HG02938 (cell line): ENCODE measurements around the gene C10orf105.
A peak's percentile ranks its signal among the peaks of the same experiment; 100 is the strongest.

Experiments used
- ATAC-seq: cut with Tn5 transposase; IDR thresholded peaks from one replicate; pipeline ENCODE4 v1.9.1; 2021; ENCODE audit warnings: mild to moderate bottlenecking, moderate library complexity; ENCODE audit not compliant: unreplicated experiment

C10orf105 gene

DNA sequence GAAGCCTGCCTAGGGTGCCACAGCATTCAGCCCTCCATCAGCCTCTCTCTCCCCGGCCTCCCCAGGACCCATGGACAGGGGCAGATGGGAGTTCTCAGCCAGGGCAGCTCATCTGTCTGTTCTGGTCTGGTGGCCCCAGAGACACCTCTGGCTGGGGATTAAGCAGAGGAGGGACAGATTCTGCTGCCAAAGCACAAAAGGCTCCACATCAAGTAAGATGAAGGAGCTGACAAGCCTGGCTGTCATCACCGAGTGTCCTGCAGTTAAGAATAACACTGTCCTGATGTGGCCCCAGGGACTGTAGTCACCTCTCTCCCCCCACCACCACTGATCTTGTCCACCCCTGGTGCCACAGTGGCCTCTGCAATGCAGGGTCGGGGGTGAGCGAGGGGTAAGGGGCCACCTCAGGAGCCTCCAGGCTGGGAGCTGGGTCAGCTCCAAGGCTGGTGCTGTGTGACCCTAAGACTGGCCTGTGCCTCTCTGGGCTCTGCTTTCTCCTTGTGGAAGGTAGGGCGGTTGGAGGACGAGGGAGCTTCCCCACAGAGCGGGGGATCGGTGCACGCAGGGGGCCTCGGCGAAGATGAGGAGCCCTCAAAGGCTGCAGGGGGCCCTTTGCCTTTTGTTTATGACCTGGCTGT is 18.7 kb downstream of the C10orf105 start:
- no peak for ATAC-seq

DNA sequence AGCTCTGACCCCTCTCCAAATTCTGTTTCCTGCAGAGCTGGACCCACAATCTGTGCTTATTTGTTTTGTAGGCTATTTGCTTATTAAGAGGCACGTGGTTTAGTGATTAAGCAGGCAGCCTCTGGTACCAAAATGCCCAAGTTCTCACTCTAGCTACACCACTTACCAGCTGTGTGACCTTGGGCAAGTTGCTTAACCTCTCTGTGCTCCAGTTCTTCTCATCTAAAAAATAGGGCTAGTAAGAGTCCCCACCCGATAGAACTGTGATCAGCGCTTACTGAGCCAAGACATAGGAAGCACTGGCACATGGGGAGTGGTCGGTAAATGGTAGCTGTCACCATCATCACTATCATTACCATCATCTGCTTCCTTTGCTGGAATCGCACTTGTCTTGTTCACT is 20.8 kb downstream of the C10orf105 start:
- ATAC-seq, result no peak

DNA sequence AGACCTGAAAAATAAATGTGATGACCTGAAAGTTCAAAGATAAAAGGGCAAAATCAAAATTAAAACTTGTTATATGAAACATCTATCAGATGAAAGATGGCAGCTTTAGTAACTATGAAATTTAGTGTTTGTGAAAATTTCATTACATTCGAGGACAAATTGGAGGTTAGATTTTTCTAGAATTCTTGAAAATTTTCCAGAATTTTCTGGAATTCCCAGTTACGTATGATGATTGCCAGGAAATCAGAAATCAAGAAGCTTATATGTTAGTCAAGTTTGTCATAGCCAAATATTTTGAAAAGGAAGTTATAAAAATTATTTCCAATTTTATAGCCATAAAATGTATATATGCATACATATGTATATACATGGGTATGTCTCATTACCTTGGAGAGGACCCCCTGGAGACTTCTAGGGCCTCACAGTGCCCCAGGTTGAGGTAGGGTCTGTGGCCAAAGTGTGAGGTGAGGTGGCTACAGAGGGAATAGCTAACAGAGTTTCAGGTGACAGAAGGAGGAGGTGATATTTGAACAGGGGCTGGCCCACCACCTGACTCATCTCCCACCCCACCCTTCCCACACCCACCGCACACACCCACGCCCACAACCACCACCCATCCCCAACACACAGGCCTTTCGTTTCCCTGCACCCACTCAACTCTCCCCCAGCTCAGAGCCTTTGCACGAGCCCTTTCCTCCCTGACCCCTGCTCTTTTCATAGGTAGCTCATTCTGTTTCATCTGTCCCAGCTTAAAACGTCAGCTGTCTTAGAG is 21.5 kb downstream of the C10orf105 start:
- no peak for ATAC-seq

DNA sequence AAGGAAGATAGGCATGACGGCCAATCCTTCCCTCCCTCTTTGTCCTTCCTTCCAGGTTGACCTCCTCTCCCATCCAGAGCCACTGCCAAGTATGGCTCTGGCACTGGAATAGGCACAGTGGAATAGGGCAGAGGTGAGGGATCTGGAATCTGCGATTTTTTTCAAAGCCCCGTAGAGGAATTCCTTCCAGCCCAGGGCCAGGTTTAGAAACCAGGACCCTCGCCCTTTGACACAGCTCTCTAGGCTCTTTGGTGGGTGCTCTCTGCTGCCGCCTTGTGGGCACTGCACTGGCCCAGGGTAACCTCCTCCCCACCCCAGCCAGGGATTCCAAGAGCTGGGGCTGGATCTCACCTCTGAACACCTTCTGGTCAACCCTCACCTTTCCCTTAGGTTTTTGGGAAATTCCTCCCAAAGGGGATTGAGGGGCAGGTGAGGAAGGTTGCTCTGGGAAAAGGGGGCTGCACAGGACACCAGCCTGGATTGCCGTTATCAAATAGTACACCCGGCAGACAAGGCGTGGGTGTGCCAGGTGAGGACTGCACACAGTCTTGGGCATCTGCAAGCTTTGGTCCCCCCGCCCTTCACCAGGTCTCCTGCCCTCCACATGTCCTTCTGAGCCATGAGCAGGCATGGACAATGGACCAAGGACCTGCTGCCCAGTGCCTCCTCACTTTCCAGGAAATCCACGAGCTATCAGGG is 22.8 kb downstream of the C10orf105 start:
- ATAC-seq, result no peak

DNA sequence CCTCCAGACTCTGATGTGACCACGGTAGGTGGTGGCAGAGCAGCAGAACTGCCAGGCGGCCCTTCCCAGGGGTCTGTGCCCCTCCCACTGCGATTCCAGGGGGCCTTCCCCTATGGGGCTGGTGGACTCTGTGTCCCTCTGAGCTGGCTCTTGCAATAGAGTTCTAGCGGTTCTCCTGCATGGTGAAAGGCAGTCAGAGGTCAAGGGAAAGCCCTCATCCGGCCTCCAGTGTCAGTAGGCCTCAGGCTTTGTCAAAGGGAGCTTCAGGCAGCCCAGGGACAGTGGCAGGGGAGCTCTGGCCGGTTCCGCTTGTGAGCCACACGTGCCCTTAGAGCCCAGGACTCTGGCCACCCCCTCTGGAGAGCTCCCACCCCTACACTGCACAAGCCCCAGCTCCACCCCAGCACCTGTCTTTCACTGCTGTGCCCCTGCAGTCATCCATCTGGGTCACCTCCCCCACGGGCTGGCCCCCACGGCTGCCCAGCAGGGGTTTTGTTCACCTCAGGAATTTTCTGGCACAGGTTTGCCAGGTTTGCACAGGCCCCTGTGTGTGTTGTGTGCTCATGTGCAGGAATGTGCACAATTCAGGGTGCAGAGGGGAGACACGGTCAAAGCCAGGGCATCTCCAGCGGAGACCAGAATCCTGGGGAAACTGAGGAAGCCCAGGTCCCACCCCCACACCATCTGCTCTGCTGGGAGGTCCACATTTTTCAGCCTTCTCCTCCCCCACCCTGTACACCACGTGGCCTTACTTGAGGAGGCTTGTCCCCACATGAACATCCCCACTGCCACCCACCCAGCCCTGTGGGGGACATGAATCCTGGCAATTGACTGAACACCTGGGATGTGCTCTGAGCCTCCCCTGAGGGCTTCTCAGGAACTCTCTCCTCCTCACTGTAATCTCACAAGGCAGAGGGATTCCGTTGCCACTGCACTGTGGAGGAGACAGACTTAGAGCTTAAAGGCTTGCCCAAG is 23.8 kb downstream of the C10orf105 start:
- ATAC-seq, result no peak

DNA sequence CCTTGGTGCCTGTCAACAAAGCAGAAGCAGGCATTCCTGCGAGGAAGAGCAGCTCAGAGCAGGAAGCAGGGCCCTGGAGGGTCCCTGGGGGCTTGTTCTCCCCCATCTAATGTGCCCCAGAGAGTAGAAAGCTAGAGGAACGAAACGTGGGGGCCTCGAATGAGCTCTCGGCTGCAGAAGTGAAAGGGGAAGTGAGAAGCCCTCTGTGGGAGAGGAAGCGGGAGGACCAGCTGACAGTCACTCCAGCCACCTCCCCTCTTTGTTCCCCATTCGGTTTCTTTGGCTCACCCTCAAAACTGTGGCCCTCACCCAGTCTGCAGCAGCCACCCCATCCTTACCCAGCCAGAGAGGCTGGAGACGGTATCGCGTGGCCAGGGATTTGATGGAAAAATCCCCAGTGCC is 25.0 kb downstream of the C10orf105 start:
- ATAC-seq, result peak; percentile 84

DNA sequence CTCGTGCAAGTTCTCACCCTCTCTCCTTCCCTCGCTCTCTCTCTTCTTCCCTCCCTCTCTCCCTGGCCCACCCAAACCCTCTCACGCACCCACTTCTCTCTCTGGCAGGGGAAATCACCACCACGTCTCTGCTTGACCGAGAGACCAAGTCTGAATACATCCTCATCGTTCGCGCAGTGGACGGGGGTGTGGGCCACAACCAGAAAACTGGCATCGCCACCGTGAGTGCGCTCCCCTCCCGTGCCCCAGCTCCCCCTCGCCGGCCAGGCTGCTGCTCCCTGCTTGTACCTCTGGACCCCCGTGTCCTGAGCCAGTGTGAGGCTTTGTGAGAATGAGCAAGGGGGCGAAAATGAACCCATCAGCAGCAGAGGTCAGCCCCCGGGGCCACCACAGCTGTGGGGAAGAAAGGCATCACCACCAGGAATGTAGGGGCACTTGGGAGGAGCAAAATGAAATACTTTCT is 25.5 kb downstream of the C10orf105 start:
- ATAC-seq, result peak; percentile 8

DNA sequence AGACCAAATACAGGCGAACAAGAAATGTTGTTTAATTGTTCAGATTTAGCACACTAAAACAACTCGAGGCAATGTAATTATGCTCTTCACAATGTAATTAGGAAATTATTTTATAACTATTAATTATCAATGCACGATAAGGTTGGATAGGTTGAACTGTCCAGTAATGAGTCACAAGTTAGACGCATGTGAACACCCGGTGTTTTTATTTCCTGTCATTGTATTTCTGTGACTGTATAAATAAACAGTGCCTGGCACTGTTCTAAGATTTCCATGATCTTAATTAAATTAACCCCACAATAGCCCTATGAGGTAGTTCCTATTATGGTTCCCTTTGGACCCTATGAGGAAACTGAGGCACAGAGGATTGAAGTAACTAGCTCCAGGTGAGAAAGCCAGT is 26.2 kb downstream of the C10orf105 start:
- ATAC-seq, result no peak

DNA sequence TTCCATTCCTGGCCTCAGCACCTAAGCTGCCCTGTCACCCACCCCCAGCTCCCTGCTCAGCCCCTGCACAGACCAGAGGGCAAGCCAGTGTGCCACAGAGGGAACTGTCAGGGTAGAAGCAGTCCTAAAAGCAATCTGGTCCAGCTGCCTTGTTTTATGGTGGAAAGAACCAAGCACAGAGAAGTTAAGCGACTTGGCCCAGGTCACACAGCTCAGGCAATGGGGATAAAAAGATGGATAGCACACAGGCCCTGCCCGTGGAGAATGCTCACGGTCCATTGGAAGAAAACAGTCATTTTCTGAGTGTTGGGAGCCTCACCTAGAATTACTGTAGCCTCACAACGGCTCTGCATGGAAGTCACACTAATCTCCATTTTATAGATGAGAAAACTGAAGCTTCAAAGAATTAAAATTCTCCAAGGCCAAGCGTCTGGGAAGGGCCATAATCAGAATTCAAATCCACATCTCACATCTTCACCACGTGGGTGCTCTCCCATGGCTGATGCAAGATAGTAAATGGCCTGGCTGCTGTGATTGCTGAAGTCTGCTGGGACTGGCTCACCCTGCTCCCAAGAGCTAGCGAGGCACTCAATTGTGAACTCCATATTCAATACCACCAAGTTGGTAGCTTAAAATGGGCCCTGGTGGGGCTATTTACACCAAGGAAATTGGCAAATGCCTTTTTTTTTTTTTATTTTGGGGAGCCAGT is 26.8 kb downstream of the C10orf105 start:
- no peak for ATAC-seq

DNA sequence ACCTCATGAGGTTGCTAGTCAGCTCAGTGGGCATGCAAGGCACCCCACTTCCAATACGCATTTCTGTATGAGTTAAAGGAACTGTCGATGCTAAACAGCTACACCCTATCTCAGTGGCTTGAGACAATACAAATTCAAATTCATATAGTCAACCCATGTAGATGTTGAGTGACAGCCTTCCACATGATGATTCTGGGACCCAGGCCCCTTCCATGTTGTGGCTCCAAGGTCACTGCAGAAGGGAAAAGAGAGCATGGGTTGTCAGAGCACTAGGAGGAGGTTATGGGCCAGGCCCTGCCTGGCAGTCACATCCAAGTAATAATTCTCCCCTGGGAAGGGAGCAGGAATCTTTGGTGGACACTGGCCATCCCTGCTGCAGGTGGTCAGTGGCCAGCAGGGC is 28.2 kb downstream of the C10orf105 start:
- no peak for ATAC-seq

DNA sequence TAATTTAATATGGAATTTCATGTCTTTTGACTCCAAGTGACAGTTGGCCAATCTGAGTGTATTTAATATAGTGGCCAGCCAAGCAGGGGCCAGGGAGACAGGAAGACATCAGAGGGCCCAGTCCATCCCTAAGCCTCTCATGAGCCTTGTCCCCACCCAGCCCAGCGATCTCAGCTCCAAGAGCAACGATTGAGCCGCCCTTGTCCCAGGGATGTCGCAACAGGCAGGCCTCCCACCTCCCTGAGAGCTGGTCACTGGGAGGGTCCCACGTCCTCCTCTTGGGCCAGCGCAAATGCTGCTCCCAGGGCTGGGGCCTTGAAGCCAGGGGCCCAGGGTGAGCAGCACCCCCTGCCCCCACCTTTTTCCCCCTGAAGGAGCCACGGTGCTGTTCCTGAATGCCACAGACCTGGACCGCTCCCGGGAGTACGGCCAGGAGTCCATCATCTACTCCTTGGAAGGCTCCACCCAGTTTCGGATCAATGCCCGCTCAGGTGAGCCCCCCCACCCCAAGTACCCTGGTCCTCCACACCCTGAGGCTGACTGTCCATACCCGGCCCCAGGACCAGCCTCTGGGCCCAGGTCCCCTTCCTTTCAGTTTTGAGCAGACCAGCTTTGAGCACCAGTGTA is 29.4 kb downstream of the C10orf105 start:
- no peak for ATAC-seq

DNA sequence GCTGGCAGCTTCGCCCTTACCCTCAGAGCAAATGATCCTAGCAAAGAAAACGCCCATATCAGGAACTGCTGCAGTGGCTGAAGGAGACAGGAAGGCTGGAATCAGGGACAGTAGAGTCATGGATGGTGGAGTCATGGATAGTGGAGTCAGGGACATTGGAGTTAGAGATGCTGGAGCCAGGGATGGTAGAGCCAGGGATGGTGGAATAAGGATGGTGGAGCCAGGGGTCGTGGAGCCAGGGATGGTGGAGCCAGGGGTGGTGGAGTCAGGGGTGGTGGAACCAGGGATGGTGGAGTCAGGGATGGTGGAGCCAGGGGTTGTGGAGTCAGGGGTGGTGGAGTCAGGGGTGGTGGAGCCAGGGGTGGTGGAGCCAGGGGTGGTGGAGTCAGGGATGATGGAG is 31.3 kb downstream of the C10orf105 start:
- no peak for ATAC-seq

DNA sequence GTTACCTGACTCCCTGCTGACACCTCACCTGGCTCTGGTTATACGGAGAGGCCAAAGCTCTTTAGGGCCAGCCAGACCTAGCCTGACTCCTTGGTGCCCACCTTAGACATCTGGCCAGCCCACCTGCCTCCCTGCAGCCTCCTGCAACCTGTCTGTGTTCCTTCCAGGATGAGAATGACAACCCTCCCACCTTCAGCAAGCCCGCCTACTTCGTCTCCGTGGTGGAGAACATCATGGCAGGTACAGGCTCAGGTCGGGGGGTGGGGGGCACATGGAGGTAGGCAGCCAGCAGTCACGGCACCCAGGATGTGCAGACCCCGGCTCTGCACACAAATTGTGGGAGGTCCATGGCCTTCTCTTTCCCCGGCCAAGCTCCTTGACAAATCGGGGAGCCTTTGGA is 32.1 kb downstream of the C10orf105 start:
- no peak for ATAC-seq

DNA sequence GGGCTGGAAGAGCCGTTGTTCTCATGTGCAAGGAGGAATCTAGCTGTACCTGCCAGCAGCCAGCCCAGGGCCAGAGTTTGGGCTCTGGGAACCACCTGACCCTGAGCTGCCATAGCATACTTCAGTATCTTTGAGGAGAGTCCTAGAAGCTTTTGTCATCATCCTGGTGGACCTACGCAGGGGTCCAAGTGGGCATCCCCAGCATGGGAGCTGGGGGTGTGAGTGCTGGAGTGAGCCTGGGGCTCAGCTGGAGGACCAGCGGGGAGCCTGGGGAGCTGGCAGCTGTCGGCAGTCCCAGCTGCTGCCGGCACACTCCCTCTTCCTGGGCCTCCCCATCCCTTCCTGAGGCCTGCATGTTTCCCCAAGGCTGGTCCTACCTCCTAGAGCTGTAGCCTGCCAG is 32.5 kb downstream of the C10orf105 start:
- ATAC-seq, result no peak

DNA sequence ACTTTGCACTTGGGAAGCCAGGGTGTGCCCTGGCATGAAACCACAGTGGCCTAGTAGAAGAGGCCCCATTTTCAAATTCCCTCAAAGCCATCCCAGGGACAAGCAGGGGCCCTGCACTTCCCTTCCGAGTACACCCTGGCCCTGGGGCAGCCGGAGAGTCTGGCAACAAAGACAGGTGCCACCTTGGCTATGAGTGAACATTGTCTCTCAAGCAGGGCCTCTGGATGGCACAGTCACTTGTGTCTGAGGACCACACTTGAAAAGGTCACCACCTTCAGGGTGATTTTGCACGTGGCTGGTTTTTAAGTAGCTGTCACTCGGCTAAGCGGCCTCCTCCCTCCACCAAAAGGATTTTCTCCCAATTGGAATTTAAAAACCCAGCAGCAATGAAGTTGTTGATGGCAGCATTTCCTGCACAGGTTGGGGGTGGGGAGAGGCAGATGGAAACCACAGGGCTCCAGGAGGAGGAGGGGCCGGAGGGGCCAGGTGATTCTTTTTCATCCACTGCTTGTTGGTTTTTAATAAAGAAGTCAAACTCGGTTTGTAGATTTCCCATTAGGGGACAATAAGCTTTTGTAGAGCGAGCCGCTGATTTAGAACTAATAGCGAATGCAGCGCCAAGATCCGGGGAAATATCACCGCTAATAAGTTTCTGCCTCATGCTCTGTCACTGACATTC is 33.9 kb downstream of the C10orf105 start:
- ATAC-seq, result no peak

DNA sequence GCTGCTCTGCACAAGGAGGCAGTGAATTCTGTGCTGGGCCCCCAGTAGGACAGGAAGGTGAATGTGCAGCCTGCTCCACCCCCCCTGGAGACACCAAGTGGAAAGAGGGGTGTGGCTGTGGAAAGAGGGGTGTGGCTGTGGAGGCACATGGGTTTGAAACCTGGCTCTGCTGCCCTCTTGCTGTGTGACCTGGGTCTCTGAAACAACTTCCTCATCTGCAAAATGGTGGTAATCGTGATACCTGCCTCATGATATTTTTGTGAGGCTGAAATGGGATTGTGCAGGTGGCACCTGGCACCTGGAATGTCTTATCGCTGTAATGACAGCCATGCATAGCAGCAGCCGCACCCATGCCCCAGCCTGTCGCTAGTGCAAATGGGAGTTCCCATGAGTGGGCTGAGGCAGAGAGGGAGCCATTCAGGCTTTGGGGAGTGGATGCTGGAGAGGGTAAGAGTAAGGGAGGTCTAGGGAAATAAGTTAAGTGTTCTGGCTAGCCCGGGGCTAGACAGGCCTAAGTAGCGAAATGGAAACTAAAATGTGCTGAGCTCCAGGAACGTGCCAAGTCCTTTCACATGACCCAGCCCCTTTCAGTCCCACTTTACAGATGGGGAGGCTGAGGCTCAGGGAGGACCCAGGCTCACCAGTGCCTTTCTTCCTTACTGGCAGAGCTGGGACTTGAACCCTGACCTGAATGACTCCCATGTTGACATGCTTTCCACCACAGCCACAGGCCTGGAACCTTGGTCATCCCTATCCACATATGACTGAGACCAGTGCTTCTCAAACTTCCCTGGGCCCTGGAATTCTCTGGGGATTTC is 35.0 kb downstream of the C10orf105 start:
- ATAC-seq, result no peak

DNA sequence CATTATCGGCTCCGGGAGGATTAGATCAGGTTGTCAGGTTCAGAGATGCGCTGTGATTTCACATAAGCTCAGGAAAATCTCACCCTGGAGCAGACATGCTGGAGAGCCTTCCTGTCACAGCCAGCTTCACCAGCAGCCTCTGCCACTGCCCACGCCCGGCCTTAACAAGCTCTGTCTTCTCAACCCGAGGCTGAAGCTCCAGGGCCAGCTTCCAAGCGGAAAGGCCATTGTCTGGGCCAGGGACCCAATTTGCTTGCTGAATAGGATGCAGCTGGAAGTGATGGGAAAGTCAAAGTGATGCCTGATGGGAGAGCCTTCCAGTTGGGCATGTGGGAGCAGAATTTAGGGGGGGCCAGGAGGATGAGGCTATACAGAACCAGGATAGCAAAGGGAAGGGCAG is 36.3 kb downstream of the C10orf105 start:
- ATAC-seq, result no peak

DNA sequence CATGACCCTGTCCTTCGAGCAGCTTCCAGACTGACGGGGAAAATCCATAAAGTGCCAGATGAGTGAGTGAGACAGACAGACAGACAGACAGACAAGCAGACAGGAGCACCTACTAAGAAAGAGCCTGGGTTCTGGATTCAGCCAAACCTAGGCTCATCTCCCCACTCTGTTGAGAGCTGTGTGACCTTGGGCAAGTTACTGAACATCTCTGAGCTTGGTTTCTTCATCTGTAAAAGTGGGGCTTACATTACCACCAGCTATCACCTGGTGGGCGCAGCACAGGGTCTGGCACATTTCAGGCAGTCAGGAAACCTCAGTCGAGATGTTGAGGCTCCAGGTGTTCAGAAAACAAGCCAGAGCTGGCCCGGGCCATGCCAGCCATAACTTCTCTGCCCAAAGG is 37.6 kb downstream of the C10orf105 start:
- no peak for ATAC-seq
